GM21619 (cell line): ENCODE results near the gene MTHFD1L.
"Not testable (repeated sequence)": the region's sequence is repeated elsewhere in the genome, so short reads cannot be mapped to it uniquely, and the experiment has no call there.

Experiments
- ATAC-seq: cut with Tn5 transposase; IDR thresholded peaks from one replicate; pipeline ENCODE4 v1.9.1; 2021; ENCODE audit not compliant: unreplicated experiment

The MTHFD1L gene

DNA sequence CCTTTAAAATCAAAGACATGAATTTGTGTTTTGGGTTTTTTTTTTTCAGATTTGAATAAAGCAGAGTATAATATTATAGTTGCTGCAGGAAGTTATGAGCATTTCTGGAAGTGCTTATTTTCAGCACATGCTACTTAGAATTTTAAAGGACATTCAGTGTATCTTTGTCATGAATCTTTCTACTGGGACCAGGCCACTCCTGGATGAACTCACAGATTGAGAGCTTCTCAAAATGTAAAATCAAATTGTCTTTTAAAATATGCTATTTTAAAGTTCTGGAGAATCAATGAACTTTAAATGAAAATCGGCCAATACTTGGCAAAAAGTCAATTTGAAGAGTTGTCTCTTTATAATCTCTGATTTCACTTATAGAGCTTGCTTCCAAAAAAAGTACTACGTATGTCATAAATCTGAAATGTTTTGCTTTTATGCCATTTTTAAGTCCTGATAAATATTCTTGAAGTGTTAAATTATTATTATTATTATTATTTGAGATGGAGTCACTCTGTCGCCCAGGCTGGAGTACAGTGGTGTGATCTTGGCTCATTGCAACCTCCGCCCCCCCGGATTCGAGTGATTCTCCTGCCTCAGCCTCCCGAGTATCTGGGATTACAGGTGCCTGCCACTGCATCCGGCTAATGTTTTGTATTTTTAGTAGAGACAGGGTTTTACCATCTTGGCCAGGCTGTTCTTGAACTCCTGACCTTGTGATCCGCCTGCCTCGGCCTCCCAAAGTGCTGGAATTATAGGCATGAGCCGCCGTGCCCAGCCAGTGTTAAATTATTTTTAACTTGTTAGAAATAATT, 198.5 kb downstream of the MTHFD1L start:
- ATAC-seq: no peak

DNA sequence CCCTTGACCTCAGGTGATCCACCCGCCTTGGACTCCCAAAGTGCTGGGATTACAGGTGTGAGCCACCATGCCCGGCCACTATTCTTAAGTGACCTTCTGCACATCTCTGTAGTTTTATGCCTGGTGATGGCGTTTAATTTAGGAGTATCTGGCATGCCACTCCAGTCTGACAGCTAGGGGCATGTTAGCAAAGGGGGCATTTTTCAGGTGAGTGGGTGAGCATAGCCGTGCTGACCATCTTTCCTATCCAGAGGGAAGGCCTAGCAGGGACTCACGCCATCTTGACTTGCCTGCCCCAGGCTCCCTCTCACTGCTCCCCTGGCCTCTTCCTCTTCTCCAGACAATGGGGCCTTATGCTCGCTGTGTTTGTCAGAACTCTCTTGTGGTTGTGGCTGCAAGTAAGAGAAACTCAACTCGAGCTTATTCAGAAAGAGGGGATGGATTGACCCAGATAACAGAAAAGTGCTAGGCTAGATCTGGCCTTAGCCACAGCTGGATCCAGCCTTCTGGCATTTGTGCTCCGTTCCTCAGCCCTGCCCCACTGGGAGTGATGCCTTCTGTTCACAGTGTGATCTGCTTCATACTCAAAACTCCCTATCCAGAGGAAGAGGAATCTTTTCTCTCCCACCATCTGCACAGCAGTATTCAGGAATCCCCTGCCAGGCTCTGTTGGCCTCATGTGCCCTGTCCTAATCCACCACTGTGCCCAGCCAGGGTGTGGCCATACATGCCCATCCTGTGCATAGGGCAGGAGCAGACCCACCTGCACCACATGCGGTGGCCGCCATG, 199.7 kb downstream of the MTHFD1L start:
- ATAC-seq: no peak

DNA sequence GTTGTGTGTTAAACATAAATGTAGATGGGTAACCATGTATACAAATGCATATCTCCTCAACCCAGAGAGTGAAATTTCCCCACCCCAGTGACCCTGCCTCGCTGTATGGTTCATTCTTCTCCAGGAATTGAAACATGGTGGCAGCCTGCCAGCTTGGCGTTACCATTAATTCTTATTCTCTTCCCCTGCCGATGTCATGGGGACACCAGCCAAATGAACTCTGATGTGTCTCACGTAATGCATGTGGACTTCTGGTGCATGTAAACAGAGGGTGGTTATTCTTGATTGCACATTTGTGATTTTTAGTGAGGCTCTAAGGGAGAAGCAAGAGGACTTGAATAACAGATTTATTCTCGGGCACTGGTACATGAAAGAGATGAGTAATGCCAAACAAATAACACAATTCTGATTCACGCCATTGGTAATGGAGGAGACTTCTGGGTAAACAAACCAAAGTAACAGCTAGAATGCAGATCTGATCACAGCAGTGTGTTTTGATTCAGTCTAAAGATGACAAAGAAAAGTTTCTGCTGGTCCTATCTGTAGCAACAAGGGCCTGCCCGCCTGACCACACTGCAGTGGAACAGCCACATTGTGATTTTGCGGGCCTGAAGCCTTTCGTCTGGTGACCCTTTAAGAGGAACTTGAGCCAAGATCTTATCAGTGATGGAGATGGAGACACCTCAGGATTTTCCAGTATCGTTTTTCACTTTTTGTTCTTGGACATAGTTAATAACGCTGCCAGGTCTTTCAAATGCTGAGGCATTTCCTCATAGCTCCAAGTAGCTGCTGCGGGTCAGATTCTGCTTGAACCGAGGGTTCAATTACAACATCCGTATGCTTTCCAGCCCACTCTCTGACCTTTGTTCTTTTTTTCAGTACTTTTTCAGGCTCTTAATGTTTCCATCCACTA, 202.4 kb downstream of the MTHFD1L start:
- ATAC-seq: no peak

DNA sequence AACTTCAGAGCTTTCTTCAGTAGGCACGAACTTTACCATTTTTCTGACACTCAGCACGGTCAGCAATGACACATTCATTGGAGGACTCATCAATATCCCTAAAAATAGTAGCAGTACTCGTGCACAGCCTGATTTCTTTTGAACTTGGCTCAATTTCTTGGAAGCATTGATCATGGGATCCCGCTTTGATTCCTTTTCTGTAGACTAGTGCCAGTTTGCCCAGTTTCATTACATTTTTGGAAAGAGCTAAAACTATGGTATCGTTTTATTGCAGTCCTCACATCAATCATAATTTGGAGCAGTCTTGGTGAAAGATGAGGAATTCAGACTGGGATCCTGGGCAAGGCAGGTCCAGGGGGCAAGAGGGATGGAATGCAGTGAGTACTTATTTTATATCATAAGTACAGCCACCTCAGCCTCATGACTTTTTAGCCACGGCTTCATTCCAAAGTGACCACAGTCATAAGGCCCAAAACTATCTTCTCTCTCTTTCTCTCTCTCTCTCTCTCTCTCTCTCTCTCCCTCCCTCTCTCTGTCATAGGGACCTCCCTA, 203.3 kb downstream of the MTHFD1L start:
- ATAC-seq: no peak

DNA sequence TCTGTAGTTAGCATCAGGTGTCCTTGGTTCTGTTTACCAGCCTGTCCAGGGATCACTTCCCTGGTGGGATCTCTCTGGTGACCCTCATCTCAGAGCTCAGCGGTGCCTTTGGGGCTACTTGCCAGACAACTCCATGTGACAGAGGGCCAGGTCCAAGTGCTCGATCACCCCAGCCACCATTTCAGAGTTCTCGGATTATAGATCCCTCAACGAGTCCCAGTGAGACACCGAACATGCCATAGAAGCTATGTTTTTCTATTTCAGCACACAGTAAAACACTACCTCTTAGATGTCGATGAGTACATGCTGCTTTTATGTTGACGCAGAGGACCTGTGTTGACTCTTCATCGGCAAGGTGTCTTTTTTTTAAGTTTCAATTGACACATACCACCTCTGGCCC, 204.1 kb downstream of the MTHFD1L start:
- no peak for ATAC-seq

DNA sequence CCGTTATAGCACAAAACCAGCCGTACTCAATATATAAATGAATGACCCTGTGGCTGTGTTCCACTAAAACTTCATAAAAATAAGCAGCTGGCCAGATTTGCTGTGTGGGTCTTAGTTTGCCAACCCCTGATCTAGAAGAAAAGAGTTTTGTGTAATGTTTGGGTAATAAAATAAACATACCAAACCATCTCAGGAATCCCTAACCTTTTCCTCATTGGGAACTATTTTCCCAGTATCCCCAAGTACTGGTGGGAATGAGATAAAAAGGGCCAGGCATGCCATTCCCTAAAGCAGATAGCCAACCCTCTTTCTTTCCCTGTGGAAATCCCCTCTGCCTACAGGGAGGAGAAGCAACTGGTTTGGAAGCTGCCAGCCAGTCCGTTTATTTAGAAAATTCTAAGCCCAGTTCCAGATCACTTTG, 205.1 kb downstream of the MTHFD1L start:
- ATAC-seq: no peak

DNA sequence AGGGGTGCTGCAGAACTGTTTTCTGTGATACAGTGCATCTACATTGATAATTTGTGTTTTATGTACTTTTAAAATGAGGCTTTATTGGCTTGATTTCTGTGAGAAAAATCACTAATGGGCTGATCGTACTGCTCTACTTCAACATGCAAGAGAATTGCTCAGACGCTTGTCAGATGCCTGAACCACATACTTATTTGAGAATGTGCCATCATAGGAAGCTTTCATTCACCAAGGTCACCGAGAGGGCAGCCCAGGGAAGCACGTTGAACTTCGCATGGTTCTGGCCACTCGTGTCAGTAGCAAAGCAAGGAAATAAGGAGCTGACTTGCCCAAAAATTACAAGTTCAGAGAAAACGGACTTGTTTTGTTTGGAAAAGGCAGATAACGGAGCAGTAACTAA, 205.8 kb downstream of the MTHFD1L start:
- ATAC-seq: no peak

DNA sequence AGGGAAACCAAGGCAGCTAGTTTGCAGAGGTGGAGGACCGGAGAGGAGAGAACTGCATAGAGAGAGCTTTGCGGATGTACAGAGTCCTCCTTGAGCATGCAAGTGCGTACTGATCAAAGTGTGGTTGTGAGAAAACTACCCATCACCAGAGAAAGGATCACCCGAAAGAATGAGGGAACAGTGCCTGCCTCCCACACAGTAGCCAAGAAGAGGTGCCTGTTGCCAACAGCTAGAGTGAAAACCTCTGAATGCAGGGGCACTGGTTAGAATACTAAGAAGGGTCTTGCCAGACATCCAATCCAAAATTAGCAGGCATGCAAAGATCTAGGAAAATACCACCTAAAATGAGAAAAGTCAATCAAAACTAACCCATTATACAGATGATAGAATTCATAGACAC, 207.6 kb downstream of the MTHFD1L start:
- no peak for ATAC-seq

DNA sequence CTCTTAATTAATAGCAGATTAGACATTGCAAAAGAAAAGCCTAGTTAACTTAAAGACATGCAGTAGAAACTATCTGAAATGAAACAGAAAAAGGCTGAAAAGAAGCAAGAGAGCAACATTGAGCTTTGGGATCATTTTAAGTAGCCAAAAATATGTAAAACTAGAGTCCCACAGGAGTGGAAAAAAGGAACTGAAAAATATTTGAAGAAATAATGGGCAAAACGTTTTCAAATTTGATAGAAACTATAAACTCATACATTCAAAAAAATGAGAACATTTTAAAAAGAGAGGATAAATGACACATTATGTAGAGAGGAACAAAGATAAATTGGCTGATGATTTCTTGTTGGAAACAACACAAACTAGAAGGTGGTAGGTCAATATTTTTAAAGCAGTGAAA, 208.2 kb downstream of the MTHFD1L start:
- no peak for ATAC-seq

DNA sequence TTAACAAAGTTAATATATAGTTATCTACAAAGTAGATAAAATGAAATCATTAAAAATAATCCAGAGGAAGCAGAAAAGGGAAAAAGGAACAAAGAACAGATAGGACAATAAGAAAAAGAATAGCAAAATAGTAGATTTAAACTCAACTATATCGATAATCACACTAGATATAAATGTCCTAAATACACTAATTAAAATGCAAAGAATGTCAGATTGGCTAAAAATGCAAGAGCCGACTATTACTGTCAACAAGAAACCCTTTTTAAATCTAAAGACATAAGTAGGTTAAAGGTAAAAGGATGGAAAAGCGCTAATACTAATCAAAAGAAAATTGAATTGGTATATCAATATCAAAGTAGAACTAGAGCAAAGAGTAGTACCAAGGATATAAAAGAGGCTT, 209.5 kb downstream of the MTHFD1L start:
- ATAC-seq: no peak

DNA sequence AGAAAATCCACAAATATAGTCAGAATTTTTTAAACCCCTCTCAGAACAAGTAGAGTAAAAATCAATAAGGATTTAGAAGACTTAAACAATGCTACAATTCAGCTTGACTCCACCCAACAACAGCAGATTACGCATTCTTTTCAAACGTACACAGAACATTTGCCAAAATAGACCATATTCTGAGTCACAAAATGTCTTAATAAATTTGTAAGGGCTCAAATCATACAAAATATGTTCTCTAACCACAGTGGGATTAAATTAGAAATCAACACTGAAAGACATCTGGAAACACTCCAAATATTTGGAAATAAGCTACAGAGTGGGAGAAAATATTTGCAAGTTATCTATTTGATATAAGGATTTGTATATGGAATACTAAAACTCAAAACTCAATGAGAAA, 210.0 kb downstream of the MTHFD1L start:
- no peak for ATAC-seq

DNA sequence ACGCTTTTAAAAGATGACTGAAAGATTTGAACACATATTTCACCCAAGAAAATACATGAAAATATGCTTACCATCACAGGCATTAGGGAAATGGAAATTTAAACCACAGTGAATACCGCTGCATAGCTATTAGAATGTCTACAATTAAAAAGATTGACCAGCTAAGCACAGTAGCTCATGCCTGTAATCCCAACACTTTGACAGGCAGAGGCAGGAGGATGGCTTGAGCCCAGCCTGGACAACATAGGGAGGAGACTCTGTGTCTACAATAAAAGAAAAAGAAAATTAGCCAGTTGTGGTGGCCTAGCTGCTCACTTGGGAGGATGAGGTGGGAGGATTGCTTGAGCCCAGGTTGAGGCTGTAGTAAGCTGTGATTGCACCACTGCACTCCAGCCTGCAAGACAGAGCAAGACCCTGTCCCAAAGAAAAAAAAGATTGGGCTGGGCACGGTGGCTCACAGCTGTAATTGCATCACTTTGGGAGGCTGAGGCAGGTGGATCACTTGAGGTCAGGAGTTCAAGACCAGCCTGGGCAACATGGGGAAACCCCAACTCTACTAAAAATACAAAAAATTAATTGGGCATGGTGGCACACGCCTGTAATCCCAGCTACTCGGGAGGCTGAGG, 210.5 kb downstream of the MTHFD1L start:
- ATAC-seq: no peak

DNA sequence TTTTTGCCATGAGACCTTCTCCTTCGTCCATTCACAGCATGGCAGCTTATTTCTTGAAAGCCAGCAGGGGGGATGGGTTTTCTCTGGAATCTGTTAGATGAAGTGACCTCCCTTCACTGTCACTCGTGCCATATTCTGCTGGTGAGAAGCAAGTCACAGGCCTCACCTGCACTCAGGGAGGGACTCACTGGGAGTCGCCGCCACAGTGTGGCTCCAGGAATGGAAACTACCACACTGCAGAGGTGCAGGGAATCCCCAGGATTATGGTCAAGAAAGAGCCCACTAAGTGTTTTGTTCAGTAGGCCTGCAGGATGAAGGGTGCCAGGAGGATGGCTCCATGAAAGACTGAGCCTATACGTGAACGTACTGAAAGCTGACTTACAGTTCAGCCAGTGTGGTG, 213.2 kb downstream of the MTHFD1L start:
- no peak for ATAC-seq

DNA sequence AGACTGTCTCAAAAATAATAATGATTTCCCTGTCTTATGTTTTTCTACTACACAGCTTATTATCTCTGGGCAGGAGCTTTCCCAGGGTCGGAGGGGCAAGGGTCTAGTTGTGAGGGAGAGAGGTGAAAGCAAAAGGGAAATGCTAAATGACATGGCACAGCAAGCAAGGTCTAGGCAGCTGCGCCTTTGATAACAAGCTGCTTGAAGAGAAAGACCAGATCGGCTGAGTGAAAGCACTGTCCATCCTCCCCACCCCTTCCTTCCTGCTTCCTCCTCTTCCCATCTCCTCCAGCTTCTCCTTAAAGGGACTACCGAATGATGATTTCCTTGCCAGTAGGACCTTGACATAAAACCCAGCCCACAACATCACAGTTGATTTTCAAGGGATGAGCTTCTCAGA, 216.2 kb downstream of the MTHFD1L start:
- no peak for ATAC-seq

DNA sequence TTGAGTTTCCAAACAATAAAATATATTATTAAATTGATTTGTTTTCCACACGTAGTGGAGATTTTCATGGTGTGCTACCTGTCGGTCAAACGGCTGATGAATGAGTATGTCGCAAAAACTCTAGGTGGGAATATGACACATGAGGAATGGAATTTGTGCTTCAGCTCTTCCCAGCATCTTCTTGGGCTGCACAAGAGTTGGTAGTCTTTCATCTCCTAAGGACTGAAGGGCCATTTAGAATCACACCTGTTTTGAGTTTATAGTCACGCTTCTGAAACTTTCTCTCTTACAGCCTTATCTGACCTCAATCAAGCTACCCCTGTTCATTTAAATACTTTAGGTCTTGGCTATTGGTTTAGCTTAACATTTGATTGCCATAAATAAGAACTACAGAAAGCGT, 216.6 kb downstream of the MTHFD1L start:
- ATAC-seq: no peak

DNA sequence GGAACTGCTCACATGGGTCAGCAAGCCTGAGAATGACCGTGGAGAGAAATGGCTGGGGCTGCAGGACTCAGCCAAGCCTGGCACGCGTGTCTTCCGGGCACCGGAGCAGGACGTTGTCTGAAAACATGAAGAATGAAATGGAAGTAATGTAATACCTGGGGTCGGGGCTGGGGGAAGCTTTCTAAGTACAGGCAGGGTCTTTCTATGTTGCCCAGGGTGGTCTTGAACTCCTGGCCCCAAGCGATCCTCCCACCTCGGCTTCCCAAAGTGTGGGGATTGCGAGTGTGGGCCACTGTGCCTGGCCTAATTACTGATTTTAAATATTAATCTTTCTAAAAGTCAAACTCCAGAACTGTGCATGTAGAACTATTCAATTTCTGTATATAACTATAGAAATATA, 218.8 kb downstream of the MTHFD1L start:
- no peak for ATAC-seq

DNA sequence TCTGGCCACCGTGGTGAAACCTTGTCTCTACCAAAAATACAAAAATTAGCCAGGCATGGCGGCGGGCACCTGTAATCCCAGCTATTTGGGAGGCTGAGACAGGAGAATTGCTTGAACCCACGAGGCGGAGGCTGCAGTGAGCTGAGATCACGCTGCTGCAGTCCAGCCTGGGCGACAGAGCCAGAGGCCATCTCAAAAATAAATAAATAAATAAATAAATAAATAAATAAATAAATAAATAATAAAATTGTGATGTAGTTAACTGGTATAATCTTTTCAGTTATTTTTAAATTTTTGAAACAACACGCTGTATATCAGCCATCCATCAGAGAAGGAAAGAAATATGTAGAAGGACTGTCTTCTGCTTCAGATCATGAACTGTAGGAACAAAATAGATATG, 221.6 kb downstream of the MTHFD1L start:
- ATAC-seq: not testable (repeated sequence)

DNA sequence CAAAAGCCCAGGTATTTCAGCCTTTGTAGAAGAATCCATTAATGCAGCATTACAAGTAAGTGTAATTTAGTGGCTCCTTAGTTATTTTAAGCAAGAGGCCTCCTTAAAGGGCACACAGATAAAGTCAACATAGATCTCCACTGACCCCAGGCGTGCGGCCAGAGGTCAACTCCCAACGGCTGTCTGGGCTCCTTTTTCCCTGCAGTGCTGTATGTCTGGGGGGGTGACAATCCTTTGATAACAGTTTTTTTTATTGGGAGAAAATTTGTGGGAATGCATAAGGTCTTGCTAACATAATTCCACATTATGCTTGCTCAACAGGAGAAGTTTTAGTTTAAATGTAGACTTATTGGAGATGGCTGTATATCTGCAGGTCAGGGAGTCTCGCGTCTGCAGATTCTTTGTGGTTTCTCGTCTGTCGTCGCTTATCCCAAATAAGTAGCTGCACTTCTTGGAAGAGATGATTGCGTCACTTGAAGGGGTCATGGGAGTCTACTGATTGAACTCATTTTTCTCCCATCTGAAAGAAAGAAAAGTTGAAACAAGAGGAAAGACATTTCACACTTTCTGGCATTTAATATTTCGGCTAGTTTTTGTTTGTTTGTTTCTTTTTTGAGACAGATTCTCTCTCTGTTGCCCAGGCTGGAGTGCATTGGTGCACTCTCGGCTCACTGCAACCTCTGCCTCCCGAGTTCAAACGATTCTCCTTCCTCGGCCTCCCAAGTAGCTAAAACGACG, 222.5 kb downstream of the MTHFD1L start:
- no peak for ATAC-seq

DNA sequence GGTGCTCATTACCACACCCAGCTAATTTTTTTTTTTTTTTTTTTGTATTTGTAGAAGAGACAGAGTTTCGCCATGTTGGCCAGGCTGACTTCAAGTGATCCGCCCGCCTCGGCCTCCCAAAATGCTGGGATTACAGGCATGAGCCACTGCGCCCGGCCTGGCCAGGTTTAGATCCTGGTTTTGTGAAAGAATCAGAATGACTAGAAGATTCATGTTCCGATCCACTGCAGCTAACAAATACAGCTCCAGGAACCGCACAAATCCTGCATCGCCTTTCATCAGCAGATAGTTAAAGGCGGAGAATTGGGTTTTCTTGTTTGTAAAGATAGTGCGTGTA, 223.1 kb downstream of the MTHFD1L start:
- ATAC-seq: no peak

DNA sequence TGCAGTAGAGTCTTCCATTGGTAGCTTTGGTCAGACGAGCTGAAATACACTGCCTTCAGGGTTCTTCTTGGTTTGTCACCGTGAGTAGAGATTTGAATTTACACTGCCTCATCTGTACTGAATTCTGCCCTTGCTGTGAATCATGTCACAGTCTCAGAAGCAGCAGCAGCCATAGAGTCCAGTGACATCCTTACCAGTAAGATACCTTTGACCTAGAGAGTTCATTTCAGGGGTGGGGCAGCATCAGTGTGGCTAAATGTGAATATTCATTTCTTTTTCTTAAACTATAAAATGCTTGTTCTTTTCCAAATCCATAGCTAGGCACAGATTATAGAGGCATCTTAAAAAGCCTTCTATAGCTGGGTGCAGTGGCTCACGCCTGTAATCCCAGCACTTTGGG, 223.5 kb downstream of the MTHFD1L start:
- no peak for ATAC-seq
